Hypothalamus (tissue), 51 donors: Measurements from ENCODE around the gene LIG3.
"Not testable (repeated sequence)": the region's sequence is repeated elsewhere in the genome, so short reads cannot be mapped to it uniquely, and the experiment has no call there.

Experiments used
- DNase-seq, 51 donors: peaks; one replicate each; lab custom pipeline; 2025; lab: John Stamatoyannopoulos, UW

Gene LIG3

DNA sequence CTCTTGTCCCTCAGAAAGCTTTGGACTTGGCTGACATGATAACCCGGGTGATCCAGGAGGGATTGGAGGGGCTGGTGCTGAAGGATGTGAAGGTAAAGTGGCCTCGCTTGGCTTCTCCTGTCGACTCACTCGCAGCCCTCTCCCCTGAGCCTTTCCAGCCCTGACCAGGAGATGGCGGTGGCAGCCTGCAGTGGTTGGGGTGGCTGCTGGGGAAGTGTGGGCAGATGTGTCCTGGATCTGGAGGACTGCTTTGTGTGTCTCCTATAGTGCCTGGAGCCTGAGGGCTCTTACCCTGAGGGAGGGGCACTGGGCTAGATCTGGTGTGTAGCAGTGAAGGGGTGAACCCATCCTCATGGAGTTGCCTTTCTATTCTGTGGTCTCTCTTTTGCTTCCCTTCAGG, 17.9 kb downstream of the LIG3 start:
- DNase-seq, result peak in 49 of 51 donors; percentile 2 to 84 (median 57)

DNA sequence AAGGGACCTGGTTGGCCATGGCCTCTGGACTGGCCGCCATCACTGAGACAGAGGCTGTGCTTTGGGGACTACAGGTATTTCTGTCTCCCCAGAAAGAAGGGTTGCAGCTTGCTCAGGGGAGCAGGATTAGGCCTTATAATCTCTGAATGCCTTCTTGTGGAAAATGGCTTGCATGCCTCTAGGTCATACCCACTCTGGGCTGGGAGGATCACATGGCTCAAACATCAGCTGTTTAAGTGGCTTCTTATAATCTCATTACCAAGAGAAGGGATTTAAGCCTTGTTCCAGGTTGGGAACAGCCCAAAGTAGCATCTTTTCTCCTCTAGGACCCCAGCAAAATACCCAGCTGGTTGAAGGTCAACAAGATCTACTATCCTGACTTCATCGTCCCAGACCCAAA, 19.1 kb downstream of the LIG3 start:
- no peak for DNase-seq

DNA sequence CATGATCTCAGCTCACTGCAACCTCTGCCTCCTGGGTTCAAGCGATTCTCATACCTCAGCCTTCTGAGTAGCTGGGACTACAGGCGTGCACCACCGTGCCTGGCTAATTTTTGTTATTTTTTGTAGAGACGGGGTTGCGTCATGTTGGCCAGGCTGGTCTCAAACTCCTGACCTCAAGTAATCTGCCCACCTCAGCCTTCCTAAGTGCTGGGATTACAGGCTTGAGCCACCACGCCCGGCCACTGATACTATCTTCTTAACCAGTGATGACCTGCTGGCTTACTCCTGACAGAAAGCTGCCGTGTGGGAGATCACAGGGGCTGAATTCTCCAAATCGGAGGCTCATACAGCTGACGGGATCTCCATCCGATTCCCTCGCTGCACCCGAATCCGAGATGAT, 20.7 kb downstream of the LIG3 start:
- DNase-seq, result not testable (repeated sequence)

DNA sequence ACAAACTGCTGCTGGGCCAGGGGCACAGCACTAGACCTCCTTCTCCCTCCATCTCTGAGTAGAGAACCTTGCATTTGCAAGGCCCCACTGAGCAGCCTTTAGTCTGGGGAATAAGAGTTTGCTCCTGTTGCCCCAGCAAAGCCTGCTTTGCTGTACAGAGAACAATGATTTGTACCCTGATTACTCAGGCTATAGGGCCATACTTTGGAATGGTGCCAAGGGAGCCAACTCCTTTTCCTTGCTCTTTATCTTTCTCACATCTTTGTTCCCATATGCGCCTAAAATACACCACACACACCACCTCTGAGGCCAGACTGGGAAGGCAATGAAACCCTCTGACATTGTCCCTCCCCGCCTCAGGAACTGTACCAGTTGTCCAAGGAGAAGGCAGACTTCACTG, 21.2 kb downstream of the LIG3 start:
- DNase-seq, result no peak

DNA sequence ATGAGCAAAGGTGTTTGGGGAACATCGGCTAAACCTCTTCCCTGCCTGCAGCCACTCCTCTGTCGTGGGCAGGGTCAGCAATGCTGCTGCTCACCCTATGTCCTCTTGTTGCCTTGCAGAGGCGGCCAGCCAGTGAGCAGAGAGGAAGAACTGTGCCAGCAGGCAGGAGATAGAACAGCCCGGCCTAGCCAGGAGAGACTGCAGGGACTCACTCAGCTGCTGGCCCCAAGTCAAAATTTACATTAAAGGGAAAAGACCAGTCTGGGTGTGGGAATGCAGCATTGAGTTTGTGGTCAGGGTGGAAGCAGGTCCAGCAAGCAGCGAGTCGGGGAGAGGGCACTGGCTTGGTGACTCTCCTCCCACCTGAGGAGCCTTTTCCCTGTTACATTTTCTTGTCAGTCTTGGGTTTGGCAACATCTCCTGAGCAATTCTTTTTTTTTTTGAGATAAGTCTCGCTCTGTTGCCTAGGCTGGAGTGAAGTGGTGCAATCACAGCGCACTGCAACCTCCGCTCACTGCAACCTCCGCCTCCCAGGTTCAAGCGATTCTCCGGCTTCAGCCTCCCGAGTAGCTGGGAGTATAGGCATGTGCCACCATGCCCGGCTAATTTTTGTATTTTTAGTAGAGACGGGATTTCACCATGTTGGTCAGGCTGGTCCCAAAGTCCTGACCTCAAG, 22.7 kb downstream of the LIG3 start:
- DNase-seq, result peak in 2 of 51 donors; percentile 16 to 19

DNA sequence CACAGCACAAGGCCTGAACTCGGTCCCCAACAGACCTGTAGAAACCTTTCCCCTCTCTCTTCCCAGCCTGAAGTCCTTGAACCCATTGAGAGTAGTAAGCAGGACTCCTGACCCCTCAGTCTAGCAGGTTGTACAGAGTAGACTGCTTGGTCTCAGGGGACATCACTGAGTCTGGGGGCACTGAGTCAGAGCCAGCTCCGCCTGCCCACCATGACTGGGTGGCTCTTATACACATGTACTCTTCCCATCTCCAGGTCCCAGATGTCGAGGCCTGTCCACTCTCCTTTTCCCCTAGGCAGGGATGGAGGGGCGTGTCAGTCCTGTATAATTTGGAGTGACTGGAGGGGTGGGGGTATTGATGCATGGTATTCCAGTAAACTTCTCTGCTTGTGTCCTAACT, 23.5 kb downstream of the LIG3 start:
- DNase-seq, result no peak

DNA sequence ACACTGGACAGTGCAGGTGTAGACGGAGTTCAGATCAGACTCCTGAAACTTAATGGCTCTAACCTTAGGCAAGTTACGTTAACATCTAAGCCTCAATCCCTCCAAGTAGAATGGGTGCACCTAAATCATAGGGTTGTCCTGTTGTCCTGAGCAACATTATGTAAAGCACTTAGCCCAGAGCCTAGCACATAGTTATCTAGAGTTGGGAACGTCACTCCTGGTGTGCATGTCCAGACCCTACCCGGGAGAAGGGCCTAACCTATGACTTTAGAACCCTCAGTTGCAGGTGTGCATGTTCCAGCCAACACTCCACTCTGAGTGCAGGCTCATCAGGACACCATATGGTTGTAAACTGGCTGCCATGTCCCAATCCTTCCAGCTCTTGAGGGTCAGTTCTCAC, 26.0 kb downstream of the LIG3 start:
- no peak for DNase-seq

DNA sequence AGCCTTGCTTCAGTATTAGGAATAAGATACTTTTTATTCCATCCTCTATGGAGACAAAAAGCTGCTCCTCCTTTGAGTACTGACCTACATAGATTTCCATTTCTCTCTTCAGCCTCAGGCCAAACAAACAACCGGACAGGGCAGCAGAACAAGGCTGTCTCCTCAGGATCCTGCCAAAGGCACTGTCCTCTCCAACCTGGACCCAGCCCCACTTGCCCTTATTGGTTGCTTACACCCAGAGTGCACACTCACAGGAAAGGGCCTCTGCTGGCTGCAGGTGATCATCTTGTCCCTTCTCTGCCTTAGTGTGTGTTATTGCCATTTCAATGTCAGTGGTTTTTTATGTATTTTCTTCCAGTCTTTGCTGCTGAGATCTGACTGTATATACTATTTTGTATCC, 26.6 kb downstream of the LIG3 start:
- DNase-seq, result peak in 4 of 51 donors; percentile 15 to 31 (median 20)

DNA sequence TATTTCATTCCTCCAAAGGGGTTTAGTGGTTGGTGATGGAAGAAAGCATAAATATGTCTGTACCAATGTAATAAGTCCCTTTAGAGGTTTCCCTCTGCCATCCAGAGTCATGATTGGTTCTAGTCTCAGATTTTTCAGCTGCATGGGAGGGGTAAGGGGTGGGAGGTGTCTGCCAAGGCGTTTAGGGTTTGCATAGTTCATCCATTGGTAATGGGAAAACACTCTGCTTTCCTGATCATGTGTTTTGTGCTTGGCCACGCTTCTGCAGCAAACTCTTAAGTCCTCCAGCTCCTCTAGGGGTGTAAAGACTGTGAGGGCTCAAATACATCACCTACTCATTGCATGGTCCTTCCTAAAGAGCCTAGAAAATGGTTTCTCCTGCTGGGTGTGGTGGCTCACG, 29.8 kb downstream of the LIG3 start:
- no peak for DNase-seq

DNA sequence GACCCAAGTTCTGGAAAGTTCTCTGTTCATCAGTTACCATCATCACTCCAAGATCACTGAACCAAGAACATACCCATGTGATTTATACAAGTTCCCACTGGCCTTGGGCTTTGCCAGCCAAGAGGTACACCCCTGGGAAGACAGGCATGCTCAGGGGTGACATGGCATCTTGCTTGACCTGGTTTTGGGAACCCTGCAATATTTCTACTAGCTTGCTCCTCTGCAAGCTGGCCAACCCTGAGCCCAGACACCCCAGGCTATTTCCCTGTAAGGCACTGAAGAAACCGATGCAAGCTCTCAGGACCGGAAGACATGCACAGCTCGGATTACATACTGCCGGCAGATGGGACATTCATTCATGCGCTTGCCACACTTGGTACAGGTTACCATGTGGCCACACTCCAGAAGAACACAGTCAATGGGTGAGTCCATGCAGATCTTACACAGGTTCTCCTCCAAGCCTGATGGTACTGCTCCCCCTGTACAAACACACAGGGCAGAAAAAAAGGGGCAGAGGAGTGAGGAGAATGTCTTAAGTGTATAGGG, 31.4 kb downstream of the LIG3 start:
- DNase-seq, result no peak

DNA sequence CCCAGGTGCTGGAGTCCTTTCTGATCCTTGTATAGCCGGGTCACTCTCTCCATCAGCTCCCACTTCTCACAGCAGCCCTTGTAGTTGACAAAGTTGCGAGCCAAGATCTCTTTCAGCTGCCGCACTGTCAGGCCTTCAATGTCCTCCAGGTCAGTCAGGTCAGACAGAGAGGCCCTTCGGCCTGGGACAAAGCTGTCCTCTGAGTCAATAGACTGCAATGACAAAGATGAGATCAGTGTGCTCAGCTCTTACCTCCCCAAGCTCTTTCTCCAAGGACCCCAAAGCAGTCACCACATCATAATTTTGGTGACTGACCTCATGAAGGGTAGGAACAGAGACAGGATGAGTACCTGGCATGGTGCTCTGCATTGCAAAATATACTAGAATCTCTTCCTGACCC, 36.1 kb downstream of the LIG3 start:
- DNase-seq, result no peak

DNA sequence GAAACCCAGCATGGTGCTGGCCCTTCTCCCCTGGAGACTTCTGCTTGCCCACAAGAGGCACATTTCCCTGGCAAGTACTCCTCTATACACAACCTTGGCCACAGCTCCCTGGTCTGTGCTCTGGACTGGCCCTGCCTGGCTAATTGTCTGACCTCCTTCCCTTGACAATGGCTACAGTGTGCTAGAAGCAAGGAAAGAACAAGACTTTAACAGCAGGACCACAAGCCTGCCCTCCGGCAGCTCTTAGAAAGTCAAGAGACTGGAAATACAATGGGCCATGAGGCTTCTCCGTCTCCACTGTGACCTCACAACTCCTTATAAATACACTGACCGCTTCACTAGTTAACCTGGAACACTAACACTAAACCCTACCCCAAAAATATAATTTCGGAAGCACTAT, 36.7 kb downstream of the LIG3 start:
- DNase-seq, result no peak

DNA sequence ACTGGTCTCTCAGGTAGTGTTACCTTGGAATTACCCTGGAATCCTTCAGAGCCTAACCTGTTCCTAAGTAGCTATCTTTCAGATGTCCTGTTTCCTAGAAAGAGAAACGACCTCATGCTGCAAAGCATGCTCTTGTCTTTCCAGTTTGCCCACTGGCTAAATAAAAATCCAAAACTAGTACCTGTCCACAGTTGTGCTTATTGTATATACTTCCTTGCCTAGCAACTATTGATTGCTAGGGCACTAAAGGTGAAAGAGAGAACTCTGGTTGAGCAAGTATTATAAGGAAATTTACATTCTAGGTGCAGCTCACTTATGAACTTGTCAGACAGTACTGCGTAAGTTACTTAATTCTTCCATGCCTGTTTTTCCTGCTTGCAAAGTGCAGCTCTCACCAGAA, 38.5 kb downstream of the LIG3 start:
- no peak for DNase-seq

DNA sequence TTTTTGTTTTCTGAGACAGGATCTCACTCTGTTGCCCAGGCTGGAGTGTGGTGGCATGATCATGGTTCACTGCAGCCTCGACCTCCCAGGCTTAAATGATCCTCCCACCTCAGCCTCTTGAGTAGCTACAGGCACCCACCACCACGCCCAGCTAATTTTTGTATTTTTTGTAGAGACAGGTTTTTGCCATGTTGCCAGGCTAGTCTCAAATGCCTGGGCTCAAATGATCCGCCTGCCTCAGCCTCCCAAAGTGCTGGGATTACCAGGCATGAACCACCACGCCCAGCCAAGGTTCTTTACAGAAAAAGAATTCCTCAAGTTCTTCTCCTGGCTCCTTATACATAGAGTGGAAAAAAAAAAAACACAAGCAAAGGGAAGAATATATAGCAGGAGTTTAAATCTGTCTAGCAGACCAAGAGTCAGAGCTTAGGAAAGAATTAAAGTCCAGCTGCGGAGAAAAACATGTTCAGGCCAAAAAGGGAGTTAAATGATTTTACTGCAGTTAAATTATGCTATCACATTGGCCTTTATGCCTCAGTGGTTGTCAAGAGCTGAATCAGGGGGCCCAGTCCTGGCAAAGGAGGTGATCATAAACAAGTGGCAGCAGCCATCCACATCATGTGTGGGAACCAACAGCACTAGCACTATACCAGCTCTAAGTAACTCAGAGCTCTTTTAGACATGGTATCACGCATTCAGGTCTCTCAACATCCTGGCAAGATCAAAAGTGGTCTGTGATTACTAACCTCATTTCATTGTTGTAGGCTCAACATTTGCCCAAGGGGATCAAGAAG, 39.3 kb downstream of the LIG3 start:
- no peak for DNase-seq

DNA sequence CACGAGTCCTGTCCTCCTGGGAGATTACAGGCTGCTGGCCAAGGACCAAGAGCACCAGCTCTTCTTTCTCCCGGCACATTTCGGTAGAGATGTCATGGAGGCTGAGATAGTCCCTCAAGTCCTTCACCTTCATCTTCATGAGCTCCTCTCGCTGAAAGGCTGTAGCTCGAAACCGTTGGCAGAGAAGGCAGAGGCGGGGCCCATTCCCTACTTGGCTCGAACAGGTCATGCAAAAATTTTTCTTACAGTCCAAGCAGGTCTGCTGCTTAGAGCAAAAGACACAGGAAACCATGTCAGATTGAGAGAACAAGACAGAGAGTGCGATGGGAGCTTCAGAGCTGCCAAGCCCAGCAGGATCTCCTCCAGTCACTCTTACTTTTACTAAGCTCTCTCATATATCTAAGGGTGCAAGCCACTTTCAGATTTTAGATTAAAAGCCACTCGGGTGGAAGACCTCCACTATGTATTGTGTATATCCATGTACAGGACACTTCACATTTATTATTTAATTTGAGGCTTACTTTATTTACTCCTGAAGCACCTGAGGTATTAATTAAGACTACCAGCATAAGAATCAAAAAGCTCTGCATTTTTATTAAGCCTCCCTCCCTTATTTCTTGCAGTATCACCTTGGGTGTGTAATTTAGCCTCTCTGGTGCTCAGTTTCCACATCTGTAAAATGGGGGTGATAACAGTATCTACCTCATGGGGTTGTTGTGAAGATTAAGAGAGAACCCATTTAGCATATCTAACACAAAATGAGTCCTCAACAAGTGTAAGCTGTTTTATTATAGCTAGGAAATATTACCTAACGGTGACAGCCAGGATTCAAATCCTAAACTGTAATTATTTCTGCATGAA, 41.4 kb downstream of the LIG3 start:
- no peak for DNase-seq

DNA sequence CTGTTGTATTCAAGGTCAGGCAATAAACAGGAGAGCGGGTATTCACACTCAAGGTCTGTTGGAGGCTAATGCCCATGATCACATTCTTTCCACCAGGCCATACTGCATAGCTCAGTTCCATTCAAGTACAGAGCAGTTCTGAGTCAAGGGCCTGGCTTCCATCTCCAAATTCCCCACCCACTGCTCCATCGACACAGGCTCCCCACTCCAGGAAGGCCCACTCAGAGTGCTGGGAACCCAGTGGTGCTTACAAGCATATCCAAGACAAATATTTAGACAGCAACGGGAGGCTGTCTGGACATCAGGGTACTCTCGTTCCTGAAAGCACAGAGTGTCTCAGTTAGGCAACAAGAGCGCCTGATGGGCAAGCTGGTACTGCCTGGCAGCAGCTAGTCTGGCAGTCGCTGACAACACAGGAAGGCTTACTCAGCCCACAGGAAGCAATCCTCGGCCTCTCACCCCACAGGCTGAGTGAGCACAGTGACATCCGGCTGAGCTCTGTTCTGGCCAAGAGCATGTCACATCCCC, 42.3 kb downstream of the LIG3 start:
- DNase-seq, result peak in 49 of 51 donors; percentile 10 to 95 (median 81)

DNA sequence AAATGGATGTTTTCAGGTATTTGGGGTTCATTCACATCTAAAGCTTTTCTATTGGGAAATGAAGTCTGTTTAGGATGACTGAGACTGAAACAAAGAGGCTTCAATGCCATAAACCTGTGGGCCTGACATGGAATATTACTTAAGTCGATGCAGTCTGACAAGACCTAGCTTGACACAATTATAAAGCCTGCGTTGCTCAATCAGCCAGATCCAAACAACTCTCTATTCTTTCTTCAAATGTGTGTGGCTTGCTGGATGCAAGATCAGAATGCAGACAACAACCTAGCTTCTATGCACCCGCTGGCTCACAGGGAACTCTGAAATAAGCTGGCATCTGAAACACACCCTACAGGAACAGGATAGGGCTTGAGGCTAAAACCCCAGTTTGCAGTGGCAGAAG, 43.2 kb downstream of the LIG3 start:
- DNase-seq, result peak in 2 of 51 donors; percentile 27 to 50

DNA sequence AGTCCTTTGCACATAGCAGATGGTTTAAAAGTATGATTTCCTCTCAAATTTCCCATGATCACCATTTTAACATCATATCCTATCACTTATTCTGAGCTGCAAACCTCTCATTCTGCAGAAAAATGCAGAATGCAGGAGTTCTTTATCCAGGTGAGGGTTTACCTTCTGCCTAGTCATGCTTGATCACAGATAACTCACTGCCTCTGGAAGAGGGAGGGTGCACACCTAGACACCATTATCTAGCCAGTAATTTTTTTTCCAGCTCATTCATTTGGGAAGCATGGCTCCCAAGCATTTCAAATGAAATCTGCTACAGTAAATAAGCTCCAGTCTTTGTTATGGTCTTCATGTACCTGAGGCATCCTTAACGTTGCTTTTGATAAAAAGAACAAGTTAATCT, 45.2 kb downstream of the LIG3 start:
- no peak for DNase-seq

DNA sequence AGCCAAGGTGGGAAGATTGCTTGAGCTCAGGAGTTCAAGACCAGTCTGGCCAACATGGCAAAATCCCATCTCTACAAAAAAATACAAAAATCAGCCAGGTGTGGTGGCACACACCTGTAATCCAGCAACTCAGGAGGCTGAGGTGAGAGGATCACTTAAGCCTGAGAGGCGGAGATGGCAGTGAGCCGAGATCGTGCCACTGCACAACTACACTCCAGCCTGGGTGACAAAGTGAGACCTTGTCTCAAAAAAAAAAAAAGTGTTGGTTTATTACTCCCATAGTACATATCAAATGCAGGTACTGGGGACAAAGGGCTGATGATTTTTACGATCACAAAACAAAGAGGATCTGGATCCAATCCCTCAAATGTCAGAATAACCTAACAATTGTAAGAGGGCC, 47.8 kb downstream of the LIG3 start:
- not testable (repeated sequence) for DNase-seq

DNA sequence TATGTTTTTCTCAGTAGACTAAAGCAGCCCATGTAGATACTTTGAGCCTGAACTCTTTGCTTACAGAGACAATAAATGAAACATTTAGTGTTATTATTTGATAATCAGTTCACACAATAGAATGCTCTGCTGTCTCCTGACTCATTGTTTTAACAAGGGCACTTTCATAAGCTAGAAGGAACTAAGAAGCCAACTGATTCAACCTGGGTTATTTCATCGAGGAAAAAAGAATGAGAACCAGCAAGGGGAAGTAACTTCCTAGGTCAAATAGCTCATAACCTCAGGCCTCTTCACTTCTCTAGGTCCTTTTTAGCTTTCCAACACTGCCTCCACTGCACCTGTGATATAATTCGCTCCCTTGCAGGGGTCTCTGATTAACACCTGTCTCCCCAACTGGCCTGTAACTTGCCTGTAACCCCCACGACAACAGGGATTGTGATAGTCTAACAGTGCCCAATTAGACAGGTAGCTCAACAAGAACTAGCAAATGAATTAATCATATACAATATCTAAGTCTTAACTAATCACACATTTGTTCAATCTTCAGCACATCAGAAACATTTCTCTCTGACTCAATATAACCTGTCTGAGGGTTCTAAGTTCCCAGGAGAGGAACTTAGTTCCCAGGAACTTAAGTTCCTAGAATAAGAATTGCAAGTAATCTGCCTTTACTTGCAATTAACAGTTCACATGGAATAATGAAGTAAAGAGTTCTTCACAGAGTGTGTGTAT, 48.4 kb downstream of the LIG3 start:
- peak in 1 of 51 donors; percentile 16 for DNase-seq
